HG03571 (cell line): ENCODE results near the gene RBPJ.

ENCODE experiments used
- ATAC-seq: cut with Tn5 transposase; IDR thresholded peaks from one replicate; pipeline ENCODE4 v1.9.1; 2021; ENCODE audit not compliant: unreplicated experiment

RBPJ gene

DNA sequence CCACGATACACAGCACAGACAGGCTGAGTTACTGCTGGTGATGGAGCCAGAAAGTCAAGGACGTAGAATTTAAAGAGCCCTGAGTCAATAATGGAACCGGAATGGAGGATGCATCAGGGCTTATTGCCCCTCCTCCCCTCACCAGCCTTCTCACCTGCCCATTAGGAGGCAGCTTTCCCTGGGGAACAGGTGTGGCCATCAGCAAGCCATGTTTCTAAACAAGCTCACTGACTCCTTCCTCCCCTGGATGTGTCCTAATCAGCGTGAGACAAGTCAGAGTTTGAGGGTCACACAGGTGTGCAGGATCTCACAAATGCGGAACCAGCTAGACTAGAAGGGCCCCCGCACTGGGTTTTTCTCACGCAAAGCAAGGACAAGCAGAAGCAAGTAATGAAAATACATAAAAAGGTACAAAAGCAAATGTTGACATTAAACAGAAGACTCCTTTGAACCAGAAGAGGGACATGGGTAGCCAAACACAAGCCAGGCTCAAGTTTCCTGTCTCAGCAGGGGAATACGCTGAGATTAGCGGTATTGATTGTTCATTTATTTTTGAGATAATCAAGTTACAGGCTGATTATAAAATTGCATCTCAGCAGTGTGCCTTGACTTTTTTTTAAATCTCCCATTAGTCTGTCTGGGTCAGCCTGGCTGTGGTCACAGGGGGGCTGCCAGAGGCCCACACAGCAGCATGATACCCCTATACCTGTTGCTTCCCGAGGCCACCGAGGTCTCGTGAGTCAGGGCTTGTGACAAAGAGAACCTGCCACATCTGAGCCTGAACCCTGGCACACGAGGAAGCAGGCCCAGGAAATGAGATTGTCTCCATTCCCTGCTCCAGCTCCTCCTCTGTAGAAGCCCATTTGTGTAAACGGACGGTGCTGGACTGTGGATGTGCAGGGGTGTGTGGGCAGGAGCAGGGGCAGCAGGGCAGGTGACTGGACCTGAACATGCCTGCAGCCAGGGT lies 132.0 kb downstream of the RBPJ start:
- no peak for ATAC-seq

DNA sequence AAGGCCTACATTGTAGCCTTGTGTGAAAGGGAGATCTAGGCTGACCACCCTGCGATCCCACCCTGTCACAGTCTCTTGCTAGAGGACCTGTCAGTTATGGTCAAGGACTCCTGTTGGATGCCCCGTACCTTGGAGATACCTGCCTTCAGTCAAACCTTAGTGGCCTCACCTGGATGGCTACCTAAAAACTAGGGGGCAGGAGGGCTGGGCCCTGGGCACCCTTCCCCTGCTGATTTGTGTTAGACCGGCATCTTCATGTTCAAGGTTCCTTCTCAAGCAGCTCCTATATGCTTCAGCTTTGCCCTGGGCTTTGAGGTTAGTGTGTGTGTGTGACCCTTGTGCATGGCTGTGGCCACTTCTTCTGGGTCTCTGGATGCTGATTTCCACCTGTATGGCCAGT lies 134.1 kb downstream of the RBPJ start:
- no peak for ATAC-seq

DNA sequence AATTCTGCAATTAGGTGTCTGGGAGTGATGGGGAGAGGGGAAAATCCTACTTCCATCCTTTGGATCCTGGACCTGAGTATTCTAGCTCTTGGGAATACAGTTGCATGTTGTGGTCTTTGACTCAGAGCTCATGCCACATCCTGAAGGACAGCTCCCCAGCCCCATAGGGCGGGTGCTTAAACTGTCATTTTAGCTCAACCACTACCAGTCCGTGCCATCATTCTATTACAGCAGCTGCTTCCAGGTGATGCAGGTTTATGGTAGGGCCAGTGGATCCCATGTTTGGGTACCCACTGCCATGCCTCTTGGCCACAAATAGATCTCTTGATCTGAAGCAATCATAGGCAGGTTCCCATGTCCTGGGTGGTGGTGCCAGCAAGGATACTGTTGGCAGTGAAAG lies 134.8 kb downstream of the RBPJ start:
- ATAC-seq: no peak

DNA sequence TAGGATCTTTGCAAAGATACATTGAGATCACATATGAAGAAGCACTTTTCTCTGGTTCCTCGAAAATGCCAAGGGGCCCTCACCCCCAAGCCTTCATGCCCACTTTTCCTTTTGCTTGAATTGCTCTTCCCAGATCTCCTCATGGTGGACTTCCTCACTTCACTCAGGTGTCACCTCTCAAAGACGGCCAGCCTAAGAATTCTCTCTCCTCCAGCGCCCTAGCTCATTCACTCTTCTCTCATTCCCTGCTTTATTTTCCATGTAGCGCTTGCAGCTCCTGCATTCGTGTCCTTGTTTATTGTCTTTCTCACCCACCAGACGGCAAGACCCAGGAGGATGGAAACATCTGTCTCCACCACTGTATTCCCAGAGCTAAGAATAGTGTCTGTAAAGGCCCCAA lies 136.6 kb downstream of the RBPJ start:
- ATAC-seq: no peak

DNA sequence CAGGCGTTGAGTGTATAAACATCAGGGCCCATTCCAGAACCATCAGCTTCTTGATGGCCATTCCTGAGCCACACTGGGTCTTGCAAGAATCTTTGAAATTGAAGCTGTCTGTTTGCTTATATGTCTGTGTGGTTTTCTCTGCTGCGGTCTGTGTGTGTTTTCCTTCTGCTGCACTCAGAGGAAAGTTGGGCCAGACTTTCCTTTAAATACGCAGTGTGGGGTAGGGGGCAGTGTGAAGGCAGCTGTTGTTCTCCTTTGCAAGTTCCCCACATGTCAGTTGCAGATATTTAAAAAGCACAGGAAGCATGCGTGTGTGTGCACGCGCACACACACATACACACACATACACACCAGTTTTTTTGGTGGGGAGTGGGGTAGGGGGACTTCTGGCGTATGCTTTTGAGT lies 137.3 kb downstream of the RBPJ start:
- ATAC-seq: no peak

DNA sequence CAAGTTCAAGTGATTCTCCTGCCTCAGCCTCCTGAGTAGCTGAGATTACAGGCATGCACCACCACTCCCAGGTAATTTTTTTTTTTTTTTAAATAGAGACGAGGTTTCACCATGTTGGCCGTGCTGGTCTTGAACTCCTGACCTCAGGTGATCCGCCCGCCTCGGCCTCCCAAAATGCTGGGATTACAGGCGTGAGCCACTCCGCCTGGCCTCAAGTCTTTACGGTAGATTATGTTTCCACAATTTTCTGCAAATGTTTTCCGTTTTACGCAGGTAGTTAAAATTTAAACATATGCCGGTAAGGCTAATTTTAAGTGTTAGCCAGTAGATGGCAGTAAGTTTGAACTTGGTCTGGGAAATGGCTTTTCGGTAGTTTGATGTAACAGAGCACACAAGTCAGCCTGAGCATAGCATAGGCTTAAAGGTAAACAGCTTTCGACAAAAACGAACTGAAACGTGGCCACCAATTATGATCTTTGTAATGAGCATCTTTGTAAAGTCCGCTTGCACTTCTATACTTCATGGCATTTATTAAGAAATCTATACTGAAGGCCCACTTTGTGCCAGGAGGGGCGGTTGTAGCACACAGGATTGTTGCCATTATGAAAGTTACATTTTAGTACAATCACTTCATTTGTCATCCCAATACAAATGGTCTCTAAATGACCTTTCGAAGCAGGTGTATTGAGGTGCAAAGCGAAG lies 138.4 kb downstream of the RBPJ start:
- peak; percentile 52 for ATAC-seq

DNA sequence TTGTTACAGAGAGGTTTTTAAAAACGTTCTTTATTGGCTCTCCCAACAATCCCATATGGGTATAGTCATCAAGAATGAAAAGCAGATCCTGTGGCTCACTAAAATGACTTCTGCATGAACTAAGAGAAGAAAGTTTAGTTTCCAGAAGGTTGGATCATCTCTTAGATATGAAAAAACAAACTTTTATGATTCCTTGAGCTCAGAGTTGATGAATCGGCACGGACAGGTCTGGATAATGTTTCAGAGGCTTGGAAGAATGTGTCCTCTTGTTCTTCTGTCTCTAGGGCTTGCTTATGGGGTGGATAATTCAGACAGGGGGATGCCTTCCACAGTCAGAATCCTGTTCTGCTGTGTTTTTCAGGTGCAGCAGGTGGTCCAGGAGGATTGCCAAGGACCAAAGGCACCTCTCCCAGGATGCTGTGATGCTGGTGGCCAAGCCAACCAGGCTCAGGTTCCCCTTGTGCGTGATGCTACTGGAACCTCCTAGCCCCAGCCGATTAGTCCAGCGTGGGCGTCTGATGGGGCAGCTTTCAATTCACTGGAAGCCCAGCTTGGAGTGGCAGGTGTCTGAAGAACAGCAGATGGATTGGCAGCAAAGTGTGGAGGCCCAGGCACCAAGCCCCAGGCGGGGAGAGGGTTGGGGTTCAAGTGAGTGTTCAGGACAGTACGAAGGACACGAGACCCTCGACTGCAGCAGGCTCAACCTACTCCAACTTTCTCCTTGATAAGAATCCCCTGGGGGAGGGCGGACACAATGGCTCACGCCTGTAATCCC lies 139.1 kb downstream of the RBPJ start:
- no peak for ATAC-seq

DNA sequence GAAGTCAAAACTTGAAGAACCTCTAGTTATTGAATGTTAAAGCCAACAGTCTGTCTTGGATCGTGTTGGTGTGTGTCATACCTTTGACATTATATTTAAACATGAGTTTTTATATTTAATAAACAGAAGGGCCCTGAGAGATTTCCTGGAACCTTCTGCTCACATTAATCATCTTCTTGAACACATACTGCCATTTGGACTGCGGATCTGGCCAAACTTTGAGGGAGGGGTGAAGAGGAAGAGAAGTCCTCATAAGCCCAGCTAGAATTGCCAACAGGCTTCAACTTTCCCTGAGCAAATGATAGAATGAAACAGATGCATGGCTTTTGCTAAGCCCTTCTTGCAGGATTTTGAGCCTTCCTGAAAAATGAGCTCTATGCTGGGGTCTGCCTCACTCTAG lies 142.1 kb downstream of the RBPJ start:
- ATAC-seq: no peak

DNA sequence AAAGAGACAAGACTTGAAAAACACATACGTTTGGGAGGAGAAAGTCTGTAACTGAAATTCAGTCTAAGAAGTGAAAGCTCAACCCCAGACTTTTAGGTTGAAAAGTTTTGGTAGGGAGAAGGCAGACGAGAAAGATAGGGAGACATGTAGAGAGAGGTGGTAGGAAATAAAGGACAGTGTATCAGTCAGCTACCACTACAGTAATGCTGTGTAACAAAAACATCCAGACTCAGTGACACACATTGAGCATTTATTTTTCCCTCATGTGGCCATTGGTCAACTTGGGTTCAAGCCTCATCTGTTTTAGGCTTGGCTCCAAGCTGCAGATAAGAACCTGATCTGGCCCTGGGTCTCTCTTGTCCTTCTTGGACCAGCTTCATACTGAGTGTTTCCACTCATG lies 142.6 kb downstream of the RBPJ start:
- ATAC-seq: no peak

DNA sequence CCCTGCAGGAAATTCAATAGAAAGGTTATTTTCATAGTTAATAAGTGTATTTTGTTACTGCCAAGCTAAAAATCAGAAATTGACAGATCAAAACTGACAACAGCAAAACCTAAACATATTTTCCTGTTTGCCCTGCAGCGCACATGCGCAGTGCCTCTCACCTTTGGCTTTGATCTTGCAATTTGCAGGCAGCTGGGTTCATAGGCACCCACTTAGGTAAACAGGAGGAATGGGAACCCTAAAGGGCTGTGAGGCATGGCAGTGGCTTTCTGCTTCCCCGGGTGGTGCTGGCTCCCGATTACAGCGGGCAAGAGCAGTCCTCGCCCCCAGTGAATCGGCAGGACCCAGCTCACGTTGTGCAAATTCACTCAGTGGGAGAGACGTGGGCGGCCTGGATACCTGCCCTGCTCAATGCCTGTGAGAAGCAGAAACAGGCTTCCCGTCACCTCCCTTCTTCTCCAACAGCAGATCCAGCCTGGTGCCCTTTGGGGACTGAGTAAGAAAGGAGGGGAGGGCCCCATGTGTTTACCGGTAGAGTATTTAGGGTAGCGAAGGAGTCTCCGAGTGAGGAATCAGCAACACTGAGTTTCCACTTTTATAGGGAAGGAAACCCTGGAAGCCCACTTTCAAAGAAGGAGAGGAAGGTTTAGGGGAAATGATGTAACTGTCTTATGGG lies 143.7 kb downstream of the RBPJ start:
- no peak for ATAC-seq

DNA sequence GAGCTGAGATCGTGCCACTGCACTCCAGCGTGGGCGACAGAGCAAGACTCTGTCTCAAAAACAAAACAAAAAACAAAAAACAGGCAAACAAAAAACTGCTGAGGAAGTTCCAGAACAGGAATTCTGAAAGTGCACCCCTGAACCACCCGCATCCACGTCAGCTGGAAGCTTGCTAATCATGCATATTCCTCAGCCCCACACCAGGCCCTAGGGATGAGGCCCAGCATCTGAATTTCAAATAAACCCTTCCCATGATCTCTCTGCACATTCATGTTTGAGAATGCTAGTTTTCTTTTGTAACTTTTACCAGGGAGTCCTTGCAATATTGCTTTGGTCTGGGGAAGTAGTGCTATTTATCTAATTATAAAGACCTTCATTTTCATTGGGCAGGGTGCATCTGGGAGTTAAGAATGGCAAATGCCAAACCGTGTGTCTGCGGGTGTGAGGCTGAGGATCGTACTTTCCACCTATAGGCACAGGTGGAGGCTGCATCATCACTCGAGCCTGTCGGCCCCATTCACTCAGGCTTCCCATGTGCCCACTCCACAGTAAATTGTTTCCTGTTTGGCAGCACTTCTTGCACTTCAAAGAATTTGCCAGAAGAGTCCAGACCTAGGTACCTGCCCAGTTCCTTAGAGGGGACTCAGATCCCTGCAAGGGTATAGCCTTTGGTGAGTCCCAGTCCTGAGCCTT lies 145.9 kb downstream of the RBPJ start:
- no peak for ATAC-seq

DNA sequence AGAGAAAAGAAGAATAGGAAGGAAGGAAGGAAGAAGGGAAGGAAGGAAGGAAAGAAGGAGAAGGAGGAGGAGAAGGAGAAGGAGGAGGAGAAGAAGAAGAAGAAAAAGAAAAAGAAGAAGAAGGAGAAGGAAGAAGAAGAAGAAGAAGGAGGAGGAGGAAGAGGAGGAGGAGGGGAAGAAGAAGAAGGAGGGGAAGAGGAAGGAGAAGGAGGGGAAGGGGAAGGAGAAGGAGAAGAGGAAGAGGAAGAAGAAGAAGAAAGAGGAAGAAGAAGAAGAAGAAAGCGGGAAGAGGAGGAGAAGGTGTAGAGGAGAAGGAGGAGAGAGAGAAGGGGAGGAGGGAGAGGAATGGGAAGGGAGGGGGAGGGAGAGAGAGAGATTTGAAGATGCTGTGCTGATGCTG lies 146.9 kb downstream of the RBPJ start:
- no peak for ATAC-seq

DNA sequence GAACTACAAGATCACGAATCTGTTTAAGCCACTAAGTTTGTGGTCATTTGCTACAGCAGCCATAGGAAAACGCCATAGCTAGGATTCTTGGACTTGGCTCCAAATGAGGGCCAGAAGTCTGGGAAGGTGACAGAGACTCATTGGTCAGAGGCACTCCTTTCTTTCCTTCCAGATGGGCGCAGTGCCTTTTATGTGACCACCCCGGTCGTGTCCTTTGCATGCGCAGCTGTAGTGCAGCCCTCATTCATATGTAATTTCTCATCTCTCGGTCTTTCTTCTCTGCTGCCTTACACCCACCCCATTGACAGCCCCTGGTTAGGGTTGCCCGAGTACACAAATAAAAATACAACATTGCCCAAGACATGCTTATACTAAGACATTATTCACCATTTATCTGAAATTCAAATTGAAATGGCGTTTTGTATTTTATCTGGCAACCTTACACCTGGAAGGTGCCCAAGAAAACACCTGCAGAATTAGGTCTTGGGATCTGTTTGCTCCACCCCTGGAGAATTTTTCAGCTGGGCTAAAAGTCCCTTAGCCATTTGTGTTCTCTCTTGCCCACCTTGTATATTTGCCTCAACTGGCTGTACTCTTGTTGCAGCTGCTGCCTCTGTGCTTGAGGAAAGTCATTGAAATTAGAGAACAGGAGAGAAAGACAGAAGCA lies 147.6 kb downstream of the RBPJ start:
- ATAC-seq: no peak

DNA sequence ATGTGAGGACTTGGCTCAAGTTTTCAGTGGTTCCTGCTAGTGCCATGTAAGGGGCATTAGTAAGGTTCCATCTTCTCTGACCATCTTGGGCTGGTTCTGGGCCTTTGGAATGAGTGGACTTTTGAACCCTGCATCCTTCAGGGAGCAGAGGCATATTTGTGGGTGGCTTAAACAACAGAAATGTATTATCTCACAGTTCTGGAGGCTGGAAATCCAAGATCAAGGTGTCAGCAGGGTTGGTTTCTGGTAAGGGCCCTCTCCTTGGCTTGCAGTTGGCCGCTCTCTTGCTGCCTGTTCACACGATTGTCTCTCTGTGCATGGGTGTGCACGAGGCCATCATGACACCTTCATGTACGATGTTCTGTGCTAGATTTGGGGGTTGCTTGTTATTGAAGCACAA lies 148.2 kb downstream of the RBPJ start:
- ATAC-seq: no peak

DNA sequence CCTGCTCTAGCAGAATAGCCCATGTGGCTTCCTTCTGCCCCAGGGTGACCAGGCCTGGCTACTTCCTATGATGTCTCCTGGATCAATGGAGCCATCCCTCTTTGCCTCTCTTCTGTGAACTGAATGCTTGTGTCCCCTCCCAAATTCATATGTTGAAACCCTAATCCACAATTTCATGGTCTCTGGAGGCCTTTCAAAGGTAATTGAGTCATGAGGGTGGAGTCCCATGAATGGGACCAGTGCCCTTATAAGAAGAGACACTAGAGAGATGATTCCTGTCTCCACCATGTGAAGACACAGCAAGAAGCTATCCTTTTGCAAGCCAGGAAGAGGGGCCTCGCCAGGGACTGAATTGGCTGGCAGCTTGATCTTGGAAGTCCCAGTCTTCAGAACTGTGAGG lies 151.1 kb downstream of the RBPJ start:
- no peak for ATAC-seq

DNA sequence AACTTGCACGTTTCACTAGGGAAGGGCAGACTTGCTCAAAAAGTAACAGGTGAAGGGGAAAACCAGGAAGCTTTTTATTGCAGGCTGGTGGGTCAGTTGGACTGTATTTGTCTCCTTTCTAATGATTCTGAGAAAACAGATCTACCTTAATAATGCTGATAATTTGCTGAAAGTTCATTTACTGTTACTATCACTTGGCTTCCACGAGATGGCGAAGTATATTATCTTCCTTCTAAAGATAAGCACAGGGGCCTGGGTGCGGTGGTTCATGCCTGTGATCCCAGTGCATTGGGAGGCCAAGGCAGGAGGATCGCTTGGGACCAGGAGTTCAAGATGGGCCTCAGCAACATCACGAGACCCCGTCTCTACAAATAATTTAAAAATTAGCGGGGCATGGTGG lies 153.1 kb downstream of the RBPJ start:
- ATAC-seq: no peak

DNA sequence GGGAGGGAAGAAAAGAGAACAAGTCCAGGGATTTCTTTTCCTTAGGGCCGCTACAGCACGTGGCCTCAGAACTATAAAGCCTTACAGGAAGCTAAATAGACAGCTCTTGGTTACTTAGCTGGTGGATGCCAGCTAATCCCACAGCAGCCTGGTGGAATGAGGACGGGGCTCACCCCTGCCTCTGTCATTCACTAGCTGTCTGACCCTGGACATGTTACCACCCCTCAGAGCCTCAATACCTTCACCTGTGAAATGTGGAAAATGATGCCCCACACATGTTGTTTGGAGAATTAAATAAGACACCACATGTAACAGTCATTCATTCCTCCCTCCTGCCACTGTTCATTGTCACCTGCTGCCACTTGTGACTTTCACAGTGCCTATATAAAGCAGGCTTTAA lies 153.7 kb downstream of the RBPJ start:
- ATAC-seq: no peak

DNA sequence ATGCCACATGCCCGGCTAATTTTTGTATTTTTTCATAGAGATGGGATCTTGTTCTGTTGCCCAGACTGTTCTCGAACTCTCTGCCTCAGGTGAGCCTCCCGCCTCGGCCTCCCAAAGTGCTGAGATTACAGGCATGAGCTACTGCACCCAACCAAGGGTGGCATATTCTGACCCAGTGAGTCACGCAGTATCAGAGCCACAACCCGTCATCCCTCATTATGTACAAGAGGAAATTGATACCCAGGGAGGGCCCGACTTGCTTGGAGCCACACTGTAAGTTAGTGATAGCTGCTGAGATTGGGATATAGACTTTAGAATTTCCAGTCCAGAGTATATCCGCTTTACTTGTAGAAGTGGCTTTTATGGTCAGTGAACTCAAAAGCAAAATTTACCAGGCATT lies 154.9 kb downstream of the RBPJ start:
- no peak for ATAC-seq

DNA sequence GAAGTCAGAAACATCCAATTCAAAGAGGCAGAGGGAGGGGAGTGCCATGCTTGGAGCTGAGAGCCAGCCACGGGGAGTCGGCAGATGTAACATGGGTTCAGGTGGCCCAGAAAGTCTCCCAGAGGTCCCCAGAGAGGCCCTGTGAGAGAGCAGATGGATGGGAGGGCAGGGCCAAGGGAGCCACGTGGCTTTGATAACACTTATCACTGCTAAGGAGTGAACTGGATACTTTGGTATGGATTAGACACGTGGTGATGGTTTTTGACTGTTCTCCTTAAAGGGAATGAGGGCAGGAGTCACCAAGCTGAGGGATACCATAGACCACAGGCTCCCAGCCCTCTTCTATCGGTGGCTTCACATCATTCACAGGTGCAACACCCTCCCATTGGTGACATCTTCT lies 155.7 kb downstream of the RBPJ start:
- ATAC-seq: no peak

DNA sequence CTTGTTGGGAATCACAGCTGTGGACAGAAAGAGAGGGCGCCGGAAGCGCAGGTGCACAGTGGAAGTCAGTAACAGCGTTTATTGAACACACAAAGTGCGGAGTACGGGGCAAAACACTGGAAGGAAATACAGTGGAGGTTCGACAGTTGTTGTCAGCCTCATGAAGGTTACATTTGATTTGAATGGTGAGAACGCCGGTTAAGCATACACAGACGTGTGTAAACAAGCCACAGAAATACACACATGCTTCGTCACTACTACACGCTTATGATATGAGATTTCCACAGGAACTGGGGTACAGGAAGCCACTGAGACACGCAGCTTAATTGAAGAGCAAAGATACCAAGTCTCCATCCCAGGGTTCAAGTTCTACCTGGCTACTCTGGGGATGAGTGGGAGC lies 157.5 kb downstream of the RBPJ start:
- ATAC-seq: no peak
